Heart left ventricle (tissue), 13 donors: ENCODE data around the gene GPATCH3.

Experiments used
- POLR2A ChIP-seq, 2 donors: fragments of 450-650 bp; IDR thresholded peaks; one replicate each; pipeline ENCODE4 v1.6.1; 2017; ENCODE audit warnings: antibody characterized with exemption in 2 of 2, mild to moderate bottlenecking in 2 of 2, moderate library complexity in 2 of 2
- TF ChIP-seq, protein P1 (sequence below), 12 donors: fragments of 200-600 bp; sonication (generic) in 4 of 12; IDR thresholded peaks; one replicate each; pipeline versions ENCODE4 v1.5.0 to v1.8.0; 2018 to 2022; ENCODE audit warnings: antibody characterized with exemption in 12 of 12, mild to moderate bottlenecking in 5 of 12
- donor health status: ischemic (EF 13 %, LVEDD 7.1; RV severe dilation, severe dysfunction).
- donor health status: DM: no; HTN: yes; CAD: no.
- donor health status: DM: no; HTN: no; CAD: no.
- donor health status: ischemic (EF 25% LVEDD 6.9; RV normal size, moderate dysfunction).
- donor health status: ischemic (EF 25% LVEDD 5.7; RV mildly dilated, moderate dysfunction).
- donor health status: ischemic (EF 35%, LVEDD 5.7; RV mildly dilated, moderate dysfunction).
- donor health status: nonischemic (EF 11% LVEDD 7.7; RV severe dilation, severe dysfunction).
- donor health status: DM: yes; HTN: yes; CAD: no.
- donor health status: PGD.
- donor health status: ischemic (EF 29% LVEDD 5.4; RV normal size, mild dysfunction).
- donor health status: nonischemic (EF 23%, LVEDD 6.1; RV moderate dilation, normal function).

DNA sequence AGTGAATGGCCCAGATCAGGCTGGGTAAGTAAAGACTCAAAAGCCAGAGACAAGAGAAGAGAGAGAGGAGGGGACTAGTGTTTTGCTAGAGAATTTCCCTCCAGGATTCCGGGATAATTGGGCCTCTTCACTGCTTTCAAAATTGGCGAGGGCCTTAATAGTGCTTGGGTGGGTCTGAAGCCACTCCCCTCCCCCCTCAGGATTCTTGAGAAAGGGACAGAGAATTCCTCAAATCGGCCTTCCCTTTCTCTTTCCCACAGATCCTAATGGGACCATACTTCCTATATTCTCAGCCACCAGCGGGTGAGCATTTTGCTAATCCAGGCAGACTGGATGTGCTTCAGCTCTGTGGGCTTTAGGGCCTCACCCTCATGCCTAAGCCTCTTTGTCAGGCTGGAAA is 25.4 kb downstream of the GPATCH3 start:
- TF ChIP-seq, protein P1, sequence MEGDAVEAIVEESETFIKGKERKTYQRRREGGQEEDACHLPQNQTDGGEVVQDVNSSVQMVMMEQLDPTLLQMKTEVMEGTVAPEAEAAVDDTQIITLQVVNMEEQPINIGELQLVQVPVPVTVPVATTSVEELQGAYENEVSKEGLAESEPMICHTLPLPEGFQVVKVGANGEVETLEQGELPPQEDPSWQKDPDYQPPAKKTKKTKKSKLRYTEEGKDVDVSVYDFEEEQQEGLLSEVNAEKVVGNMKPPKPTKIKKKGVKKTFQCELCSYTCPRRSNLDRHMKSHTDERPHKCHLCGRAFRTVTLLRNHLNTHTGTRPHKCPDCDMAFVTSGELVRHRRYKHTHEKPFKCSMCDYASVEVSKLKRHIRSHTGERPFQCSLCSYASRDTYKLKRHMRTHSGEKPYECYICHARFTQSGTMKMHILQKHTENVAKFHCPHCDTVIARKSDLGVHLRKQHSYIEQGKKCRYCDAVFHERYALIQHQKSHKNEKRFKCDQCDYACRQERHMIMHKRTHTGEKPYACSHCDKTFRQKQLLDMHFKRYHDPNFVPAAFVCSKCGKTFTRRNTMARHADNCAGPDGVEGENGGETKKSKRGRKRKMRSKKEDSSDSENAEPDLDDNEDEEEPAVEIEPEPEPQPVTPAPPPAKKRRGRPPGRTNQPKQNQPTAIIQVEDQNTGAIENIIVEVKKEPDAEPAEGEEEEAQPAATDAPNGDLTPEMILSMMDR (IDR thresholded peaks at IDR 0.05): no peak
- no peak for TF ChIP-seq POLR2A (IDR thresholded peaks at IDR 0.05)
